DOHH2 (cell line): Measurements from ENCODE around the gene TMEM114.

ENCODE experiments used
- EZH2phosphoT487 ChIP-seq: fragments of 200-600 bp; sonication (generic); IDR thresholded peaks from 2 replicates; pipeline ENCODE4 v1.6.1; 2017; ENCODE audit warnings: borderline replicate concordance, mild to moderate bottlenecking, antibody characterized with exemption, low read length, moderate library complexity, mixed read lengths
- TF ChIP-seq, protein P1 (sequence below): fragments of 200-600 bp; sonication (generic); IDR thresholded peaks from one replicate; pipeline ENCODE4 v1.5.1; 2014; ENCODE audit warnings: antibody characterized with exemption, mild to moderate bottlenecking, low read depth, low read length; ENCODE audit not compliant: poor library complexity, severe bottlenecking

GRCh38 chr16:8542393-8542792 is 47.9 kb downstream of the TMEM114 start:
- TF ChIP-seq, protein P1, sequence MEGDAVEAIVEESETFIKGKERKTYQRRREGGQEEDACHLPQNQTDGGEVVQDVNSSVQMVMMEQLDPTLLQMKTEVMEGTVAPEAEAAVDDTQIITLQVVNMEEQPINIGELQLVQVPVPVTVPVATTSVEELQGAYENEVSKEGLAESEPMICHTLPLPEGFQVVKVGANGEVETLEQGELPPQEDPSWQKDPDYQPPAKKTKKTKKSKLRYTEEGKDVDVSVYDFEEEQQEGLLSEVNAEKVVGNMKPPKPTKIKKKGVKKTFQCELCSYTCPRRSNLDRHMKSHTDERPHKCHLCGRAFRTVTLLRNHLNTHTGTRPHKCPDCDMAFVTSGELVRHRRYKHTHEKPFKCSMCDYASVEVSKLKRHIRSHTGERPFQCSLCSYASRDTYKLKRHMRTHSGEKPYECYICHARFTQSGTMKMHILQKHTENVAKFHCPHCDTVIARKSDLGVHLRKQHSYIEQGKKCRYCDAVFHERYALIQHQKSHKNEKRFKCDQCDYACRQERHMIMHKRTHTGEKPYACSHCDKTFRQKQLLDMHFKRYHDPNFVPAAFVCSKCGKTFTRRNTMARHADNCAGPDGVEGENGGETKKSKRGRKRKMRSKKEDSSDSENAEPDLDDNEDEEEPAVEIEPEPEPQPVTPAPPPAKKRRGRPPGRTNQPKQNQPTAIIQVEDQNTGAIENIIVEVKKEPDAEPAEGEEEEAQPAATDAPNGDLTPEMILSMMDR = no peak
- TF ChIP-seq EZH2phosphoT487 = no peak
